NCI-H2196 (cell line): ENCODE data around the gene UBE4A.
"Not testable (repeated sequence)": the region's sequence is repeated elsewhere in the genome, so short reads cannot be mapped to it uniquely, and the experiment has no call there.

ENCODE experiments used
- DNase-seq: peaks from one replicate; lab custom pipeline; 2025; ENCODE audit not compliant: unreplicated experiment; lab: John Stamatoyannopoulos, UW

The UBE4A gene

DNA sequence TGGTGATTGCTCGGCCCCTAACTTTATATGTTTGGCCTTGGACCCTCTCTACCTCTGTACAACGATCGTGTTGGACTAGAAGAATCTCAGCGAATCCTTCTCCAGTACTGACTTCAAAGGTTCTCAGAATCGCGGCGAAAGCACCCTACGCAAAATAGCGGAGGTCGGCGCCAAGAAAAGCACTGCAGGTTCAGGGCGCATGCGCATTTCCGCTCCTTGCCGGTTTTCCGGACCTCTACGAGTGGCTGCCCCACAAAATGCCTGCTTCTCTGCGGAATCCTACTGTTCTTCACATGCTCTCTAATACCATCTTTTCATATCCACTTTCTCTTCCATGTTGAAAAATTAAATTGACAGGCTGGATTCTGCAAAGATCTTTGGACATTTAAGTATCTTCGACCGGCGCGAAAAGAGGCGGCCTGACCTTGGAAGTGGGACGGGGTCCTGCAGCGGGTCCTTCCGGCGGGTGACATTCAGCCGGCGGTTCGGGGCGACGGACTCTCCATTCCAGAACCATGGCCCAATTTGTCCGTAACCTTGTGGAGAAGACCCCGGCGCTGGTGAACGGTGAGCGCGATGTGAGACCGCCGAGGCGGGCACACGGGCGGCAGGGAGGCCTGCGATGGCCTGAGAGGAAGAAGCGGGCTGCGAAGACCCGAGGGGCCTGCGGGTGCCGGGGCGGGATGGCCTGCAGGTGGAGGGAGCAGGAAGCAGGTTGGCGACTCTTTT, 41.9 kb downstream of the UBE4A start, which contains the start of gene ATP5MG:
TSS of gene ATP5MG (plus strand) at position 456 of the 729 bp plus-strand sequence. CDS start at position 516, 60 bp downstream.
- DNase-seq, result peak; percentile 93

DNA sequence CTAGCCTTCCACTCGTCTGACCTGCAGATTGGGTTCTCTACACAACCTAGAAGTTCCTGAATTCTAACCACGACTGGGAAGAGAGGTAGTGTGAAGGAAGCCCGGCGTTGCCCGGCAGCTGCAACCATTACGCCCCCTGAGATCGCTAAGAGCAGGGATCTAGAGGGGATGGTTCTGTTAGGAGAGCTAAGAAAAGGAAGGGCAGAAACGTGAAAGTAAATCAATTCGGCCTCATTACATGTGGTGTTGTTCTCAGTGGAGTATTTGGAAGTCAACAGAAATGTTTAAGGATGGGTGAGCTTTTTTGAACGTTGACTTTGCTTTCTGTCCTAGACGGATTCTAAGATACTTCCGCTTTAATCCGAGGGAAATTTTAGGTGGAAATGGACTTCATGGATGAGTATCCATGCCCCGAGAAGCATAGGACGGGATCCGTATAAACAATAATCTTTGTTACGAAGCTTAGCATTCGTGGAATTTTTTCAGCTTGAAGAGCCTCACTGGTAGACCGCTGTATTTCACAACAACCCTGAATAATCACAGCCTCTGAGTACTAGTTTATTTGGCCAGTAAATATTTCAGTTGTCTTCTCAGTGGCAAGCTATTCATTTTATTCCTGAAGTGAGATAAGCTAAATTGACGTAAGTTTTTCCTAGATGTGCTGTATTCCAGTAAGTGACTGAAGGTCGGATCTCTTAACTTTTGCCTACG, 42.6 kb downstream of the UBE4A start:
- DNase-seq, result no peak

DNA sequence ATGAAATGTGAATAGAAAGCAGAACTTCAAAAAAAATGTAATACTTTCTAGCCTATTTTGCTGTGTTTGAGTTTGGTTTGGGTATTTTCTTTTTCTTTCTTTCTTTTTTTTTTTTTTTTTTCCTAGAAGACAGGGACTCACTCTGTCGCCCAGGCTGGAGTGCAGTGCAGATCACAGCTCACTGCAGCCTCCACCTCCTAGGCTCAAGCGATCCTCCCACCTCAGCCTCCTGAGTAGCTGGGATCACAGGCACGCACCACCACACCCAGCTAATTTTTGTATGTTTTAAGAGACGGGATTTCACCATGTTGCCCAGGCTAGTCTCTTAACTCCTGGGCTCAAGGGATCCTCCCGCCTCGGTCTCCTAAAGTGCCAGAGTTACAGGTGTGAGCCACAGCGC, 43.2 kb downstream of the UBE4A start:
- not testable (repeated sequence) for DNase-seq

- peak; percentile 80 for DNase-seq
Observed at GRCh38 chr11:118406599-118407166, 47.3 kb downstream of the UBE4A start.

DNA sequence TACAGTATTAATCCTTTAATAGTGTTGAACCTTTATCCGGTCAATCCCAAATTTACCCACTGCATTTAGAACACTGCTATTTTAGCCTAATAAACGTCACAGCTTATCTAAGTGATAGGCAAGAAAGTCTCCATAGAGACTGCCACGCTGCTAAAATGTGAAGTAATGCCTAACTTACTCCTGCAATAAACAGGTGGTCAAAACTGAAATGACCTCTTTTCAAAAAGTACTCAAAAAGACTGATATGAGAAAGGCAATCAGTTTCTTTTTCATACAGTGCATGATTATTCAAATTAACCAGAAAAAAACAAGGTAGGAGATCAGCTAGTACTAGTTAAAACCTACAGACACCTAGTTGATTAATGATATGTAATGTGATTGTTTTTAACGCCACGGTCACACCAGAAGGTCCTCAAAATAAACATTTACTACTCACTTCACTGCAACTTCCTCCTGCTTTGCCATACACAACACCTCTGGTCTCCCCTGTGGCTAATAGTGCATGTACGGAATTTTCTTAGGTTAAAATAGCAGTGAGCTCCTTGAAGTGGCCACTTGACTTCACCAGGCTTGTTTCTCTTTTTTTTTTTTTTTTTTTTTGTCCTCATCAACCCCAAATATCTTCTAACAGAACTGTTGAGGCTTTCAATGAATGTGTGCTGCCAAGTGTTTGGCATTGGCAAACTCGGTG, 50.8 kb downstream of the UBE4A start:
- no peak for DNase-seq

DNA sequence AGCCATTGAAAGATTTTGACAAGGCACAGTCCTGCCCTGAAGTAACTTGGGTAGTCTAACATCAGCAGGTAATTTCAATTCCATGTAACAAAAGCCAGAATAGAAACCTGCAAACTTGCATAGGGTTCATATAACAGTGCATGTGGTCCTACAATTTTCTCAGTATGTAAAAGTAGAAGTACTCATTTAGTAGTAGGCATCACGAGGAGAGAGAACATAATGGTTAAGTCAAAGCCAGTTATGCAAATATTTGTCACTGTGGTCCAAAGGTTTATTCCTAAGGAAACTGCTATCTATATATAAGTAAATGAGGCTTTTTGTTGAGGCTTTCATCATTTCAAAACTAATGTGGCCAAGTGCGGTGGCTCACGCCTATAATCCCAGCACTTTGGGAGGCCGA, 52.1 kb downstream of the UBE4A start:
- DNase-seq, result no peak

GRCh38 chr11:118412921-118413320, 53.5 kb downstream of the UBE4A start:
- DNase-seq, result no peak

DNA sequence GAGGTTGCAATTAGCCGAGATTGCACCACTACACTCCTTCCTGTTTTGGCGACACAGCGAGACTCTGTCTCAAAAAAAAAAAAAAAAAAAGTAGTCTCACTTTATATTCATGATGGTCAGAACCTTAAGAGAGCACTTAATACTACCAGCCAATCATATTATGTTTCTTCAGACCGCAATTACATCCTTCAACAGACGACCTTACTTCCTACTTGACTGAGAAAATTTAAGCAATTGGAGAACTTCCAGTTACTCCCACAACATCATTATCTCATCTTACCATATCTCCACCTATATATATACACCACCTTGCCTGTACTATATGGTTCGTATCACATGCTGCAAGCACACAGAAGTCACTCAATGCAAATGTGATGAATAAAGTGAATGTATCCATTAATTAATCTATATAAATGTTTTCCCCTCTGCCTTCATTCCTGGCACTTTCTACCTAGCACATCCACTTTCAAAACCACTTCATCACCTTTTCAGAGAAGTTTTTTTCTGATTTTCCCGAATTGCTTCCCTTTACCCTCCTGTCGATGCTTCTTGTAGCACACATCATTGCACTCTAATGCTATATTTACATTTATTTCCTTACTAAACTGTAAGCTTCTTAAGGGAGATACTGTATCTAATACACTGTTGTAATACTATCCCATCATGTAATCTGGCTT, 55.8 kb downstream of the UBE4A start:
- DNase-seq, result no peak

- DNase-seq, result peak; percentile 90
Observed at GRCh38 chr11:118415739-118416068, 56.3 kb downstream of the UBE4A start.

DNA sequence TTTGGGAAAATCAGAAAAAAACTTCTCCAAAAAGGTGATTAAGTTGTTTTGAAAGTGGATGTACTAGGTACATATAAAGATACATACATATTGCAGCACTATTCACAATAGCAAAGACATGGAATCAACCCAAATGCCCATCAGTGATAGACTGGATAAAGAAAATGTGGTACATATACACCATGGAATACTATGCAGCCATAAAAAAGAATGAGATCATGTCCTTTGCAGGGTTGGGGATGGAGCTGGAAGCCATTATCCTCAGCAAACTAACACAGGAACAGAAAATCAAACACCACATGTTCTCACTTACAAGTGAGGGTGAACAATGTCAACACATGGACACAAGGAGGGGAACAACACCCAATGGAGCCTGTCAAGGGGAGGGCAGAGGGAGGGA, 57.5 kb downstream of the UBE4A start:
- DNase-seq, result not testable (repeated sequence)

DNA sequence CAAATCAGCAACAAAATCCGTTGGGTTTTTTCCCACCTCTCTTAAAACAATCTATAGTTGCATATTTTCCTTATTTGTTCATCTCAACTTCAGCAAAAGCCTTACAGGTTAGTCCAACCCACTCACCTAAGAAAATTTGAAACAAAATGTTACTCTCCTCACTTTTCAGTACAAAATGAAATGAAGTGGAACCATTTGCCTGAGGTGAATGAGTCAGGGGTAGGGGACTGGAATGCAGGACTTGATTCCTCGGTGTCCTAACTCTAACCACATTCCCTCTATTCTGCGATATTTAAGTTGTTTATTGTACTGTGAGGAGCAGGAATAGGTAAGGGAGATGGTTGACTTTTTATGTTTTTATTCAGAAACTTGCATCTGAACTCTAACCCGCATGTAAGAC, 58.4 kb downstream of the UBE4A start:
- no peak for DNase-seq

DNA sequence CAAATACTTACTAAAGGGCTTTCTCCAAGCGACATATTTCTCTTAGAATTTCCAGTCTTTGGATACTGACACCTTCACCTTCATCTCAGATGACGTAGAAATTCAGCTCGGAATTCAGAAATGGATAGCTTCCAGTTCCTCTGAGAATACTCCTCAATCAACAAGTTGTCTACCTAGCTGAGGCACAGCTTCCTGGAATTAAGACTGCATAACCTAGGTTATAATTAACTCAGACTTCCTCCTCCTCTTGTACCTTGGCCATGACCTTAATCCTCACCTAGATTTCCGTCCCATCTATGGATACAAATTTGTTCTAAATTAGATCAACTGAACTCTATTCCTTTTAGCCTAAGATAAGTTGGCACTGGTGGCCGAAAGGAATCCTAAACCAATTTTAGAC, 59.4 kb downstream of the UBE4A start:
- DNase-seq, result no peak

DNA sequence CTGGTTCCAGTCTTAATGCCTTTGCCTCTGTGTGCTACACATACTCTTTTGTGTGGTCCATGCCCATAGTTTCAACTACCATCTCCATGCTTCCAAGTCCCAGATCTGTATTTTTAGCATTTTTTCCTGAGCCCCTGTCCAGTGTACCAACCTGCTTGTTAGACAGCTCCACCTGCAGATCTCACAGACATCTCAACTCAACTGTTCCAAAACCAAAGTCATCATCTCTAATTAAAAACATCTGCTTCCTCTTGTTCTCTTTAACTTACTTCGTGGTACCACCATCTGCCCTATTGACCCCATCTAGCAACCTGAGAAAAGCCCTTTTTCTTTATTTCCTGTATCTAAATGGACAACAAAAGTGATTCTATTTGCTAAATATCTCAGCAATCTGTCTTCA, 68.3 kb downstream of the UBE4A start:
- DNase-seq, result no peak

GRCh38 chr11:118430956-118431355, 71.6 kb downstream of the UBE4A start:
- DNase-seq, result no peak

- DNase-seq, result no peak
Observed at GRCh38 chr11:118434123-118434552, 74.7 kb downstream of the UBE4A start.

DNA sequence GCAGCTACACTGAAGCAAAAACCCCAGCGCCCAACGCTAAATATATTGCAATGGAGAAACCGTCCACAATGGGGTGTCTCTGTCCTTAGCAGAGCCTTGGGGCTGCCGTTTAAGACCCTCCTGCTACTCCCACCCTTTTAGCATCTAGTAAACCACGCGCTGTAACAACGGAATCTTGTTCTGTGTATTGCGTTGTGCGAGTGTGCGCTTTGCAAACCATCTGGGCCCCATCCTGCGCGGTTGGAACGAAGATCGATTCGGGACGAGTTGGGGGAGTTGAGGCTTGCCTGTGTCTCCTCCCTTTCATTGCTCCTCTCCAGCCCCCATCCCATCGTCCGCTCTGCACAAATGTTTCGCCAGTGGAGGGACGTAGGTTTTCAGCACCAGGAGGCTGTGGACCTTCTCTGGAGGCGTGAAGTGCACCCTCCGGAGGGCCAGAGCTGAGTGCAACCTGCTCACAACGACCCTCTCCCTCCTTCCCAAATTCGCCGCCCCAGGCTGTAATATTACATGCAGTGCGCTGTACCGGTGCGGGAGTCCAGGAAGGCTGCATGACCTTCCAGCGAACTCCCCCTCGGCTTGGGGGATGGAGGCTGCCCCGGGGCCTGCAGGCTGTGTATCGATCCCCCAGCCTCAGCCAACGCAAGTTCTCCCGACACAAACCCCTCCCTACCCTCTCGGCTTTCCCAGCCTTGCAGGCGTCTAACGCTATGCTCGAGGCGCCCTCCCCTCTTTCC, 75.3 kb downstream of the UBE4A start:
- DNase-seq, result no peak

GRCh38 chr11:118435290-118435892, 76.0 kb downstream of the UBE4A start:
- DNase-seq, result peak; percentile 54

DNA sequence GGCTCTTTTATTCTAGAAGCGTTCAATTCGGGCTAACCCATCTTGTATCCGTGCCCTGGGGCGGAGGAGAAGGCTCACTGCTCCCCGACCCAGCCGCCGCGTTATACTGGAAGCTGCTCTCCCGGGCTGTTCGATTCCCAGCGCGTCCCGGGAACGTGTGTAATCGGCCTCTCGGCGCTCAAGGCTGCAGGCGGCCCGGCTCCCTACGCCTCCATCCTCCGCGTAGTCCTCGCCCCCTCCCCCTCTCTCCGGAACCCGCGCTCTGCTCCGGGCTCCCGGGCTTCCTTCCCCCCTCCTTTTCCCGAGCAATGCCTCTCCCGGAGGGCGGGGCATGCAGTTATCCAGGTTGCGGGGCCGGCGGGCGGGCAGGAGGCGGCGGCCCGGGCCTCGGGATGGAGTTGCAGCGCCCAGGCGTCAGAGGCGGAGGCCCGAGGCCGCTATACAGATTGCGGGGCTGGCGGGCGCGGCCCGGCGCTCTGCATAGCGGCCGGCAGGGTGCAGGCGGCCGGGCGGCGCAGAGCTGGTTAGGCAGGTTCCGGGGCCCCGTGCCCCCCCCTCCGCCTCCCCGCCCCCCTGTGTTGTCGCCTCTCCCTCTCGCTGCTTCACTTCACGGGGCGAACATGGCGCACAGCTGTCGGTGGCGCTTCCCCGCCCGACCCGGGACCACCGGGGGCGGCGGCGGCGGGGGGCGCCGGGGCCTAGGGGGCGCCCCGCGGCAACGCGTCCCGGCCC, 76.7 kb downstream of the UBE4A start, which contains the start of gene KMT2A:
TSS of gene KMT2A (plus strand) at position 600 of the 732 bp plus-strand sequence. CDS start at position 621, 21 bp downstream.
- DNase-seq, result peak; percentile 97

DNA sequence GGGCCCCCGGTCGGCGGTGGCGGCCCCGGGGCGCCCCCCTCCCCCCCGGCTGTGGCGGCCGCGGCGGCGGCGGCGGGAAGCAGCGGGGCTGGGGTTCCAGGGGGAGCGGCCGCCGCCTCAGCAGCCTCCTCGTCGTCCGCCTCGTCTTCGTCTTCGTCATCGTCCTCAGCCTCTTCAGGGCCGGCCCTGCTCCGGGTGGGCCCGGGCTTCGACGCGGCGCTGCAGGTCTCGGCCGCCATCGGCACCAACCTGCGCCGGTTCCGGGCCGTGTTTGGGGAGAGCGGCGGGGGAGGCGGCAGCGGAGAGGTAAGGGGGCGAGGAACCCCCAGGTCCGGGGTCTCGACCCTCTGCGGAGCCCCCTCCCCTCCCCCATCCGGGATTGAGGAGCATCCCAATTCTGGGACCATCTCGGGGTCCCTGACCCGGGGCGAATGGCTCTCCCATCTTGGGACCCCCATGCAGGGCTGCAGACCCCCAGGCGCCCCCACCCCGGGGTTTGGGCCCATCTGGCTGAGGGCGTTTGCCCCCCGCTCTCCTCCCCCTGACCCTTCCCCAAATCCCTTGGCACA, 77.3 kb downstream of the UBE4A start:
- DNase-seq, result no peak
